Endothelial cell of umbilical vein (primary cell): ENCODE data around the gene OR5AU1. TPM values are rescaled to one million over a fixed set of nuclear protein-coding genes. Genes with fewer than 3 reads are reported as not detected.

Experiments used
- BruUV-seq: library from RNA; stranded (reverse); fragments of 400-500 nt; replicated peaks from 2 replicates; lab custom pipeline; 2021; lab: Mats Ljungman, UMichigan
- CTCF ChIA-PET: fragments of 300-600, 350-600 bp; sonication (Branson Sonifier 250); formaldehyde crosslinking; loops from one replicate; lab custom pipeline; 2021; ENCODE audit warnings: antibody characterized with exemption, inconsistent platforms; lab: Charles Lee
- POLR2A ChIA-PET: fragments of 300-600, 350-600 bp; sonication (Branson Sonifier 250); formaldehyde crosslinking; loops from one replicate; lab custom pipeline; 2021; ENCODE audit warnings: antibody characterized with exemption, inconsistent platforms; lab: Charles Lee
- DNase-seq: peaks from one replicate; pipeline ENCODE4 v3.0.0-alpha.2; 2011; ENCODE audit warnings: low read depth, low spot score
- FAIRE-seq: peaks from 2 replicates; lab custom pipeline; 2011; peaks lifted over from hg19 to GRCh38; lab: Jason Lieb, UNC
- H2AFZ ChIP-seq: 2 replicates; pipeline ENCODE4 v1.6.0; 2012; ENCODE audit warnings: low read depth, low read length, control low read depth, inconsistent platforms
- H3K27ac ChIP-seq: 2 replicates; pipeline ENCODE4 v1.5.1; 2011; ENCODE audit warnings: low read depth, mild to moderate bottlenecking, control low read depth, low read length, moderate library complexity; ENCODE audit not compliant: insufficient read depth
- H3K27me3 ChIP-seq, 2 experiments: 2 replicates each; pipeline versions ENCODE4 v1.6.0 to v1.6.1; 2011; ENCODE audit warnings: low read length in 2 of 2, mixed read lengths in 1 of 2; ENCODE audit not compliant: control insufficient read depth in 2 of 2, insufficient read depth in 2 of 2
- H3K36me3 ChIP-seq, 2 experiments: 2 replicates in 1 of 2; 3 replicates in 1 of 2; pipeline ENCODE4 v1.5.1; 2011; ENCODE audit warnings: low read length in 2 of 2, mild to moderate bottlenecking in 1 of 2, moderate library complexity in 1 of 2; ENCODE audit not compliant: control insufficient read depth in 2 of 2, insufficient read depth in 2 of 2; ENCODE audit errors: extremely low read depth in 1 of 2
- H3K4me1 ChIP-seq: 3 replicates; pipeline ENCODE4 v1.5.1; 2011; ENCODE audit warnings: mild to moderate bottlenecking, low read length; ENCODE audit not compliant: control insufficient read depth, insufficient read depth; ENCODE audit errors: extremely low read depth
- H3K4me2 ChIP-seq: 2 replicates; pipeline ENCODE4 v1.6.1; 2011; ENCODE audit warnings: low read length, control low read depth, mixed read lengths; ENCODE audit not compliant: insufficient read depth
- H3K4me3 ChIP-seq, 3 experiments: fragments of 200-600 bp in 1 of 3; sonication (generic), shearing (Covaris generic) in 1 of 3; replicated peaks in 1 of 3; 2 replicates each; pipeline ENCODE4 v1.5.1; 2011 to 2016; ENCODE audit warnings: control low read depth in 3 of 3, low read length in 3 of 3, mild to moderate bottlenecking in 2 of 3, inconsistent platforms in 1 of 3, low read depth in 1 of 3, moderate library complexity in 1 of 3; ENCODE audit not compliant: insufficient read depth in 1 of 3
- H3K79me2 ChIP-seq: 2 replicates; pipeline ENCODE4 v1.6.0; 2012; ENCODE audit warnings: low read length, inconsistent platforms; ENCODE audit not compliant: control insufficient read depth, insufficient read depth
- H3K9ac ChIP-seq: replicated peaks from 2 replicates; pipeline ENCODE3; 2011; ENCODE audit warnings: low read length, control low read depth; ENCODE audit not compliant: insufficient read depth; ENCODE audit errors: extremely low read depth
- H3K9me1 ChIP-seq: replicated peaks from 3 replicates; pipeline ENCODE4 v1.6.0; 2011; ENCODE audit warnings: mild to moderate bottlenecking, low read length; ENCODE audit not compliant: control insufficient read depth, insufficient read depth; ENCODE audit errors: extremely low read depth
- H3K9me3 ChIP-seq: replicated peaks from 2 replicates; pipeline ENCODE4 v1.5.1; 2012; ENCODE audit warnings: low read length, inconsistent platforms; ENCODE audit not compliant: control insufficient read depth, insufficient read depth
- H4K20me1 ChIP-seq: replicated peaks from 2 replicates; pipeline ENCODE3; 2011; ENCODE audit warnings: mild to moderate bottlenecking, low read length; ENCODE audit not compliant: control insufficient read depth, insufficient read depth; ENCODE audit errors: extremely low read depth
- CTCF ChIP-seq, 2 donors: IDR thresholded peaks; 1 replicate in 1 of 2; 2 replicates in 1 of 2; pipeline ENCODE4 v1.5.1; 2011; ENCODE audit warnings: low read length in 2 of 2, mild to moderate bottlenecking in 2 of 2, moderate library complexity in 2 of 2, control low read depth in 1 of 2, inconsistent platforms in 1 of 2, low read depth in 1 of 2; ENCODE audit not compliant: insufficient read depth in 1 of 2; ENCODE audit errors: extremely low read depth in 1 of 2
- EZH2 ChIP-seq: IDR thresholded peaks from 2 replicates; pipeline ENCODE4 v1.6.1; 2012; ENCODE audit warnings: borderline replicate concordance, low read depth, mild to moderate bottlenecking, moderate library complexity, low read length, inconsistent platforms; ENCODE audit not compliant: severe bottlenecking
- FOS ChIP-seq: IDR thresholded peaks from 2 replicates; pipeline ENCODE4 v1.6.1; 2011; ENCODE audit warnings: mild to moderate bottlenecking, low read length, moderate library complexity, borderline replicate concordance; ENCODE audit not compliant: insufficient read depth
- GATA2 ChIP-seq: IDR thresholded peaks from 2 replicates; pipeline ENCODE4 v1.7.0; 2011; ENCODE audit warnings: low read depth, mild to moderate bottlenecking, moderate library complexity, mixed read lengths, low read length; ENCODE audit not compliant: insufficient read length, insufficient read depth
- JUN ChIP-seq: IDR thresholded peaks from 2 replicates; pipeline ENCODE4 v1.6.1; 2011; ENCODE audit warnings: borderline replicate concordance, low read depth; ENCODE audit not compliant: insufficient read length, insufficient read depth
- MAX ChIP-seq: IDR thresholded peaks from 2 replicates; pipeline ENCODE4 v1.6.1; 2011; ENCODE audit not compliant: insufficient read depth, insufficient read length
- MYC ChIP-seq: IDR thresholded peaks from one replicate; pipeline ENCODE4 v1.6.1; 2011; ENCODE audit warnings: mild to moderate bottlenecking, low read depth, low read length
- POLR2A ChIP-seq: IDR thresholded peaks from 2 replicates; pipeline ENCODE4 v1.6.1; 2012; ENCODE audit warnings: low read depth, mild to moderate bottlenecking, control low read depth, low read length
- POLR2AphosphoS5 ChIP-seq: IDR thresholded peaks from 2 replicates; pipeline ENCODE4 v1.6.1; 2012; ENCODE audit warnings: low read depth, mild to moderate bottlenecking, control low read depth, low read length, moderate library complexity; ENCODE audit not compliant: insufficient read depth
- dilution Hi-C: fragments of 300-500 bp; cut with MboI; formaldehyde crosslinking; loops from one replicate; pipeline ENCODE4 v1.15.0; 2019; ENCODE audit warnings: low sequenced_read_pairs; ENCODE audit not compliant: extremely low pct_ligation_motif_present
- intact Hi-C: fragments of 100-400 bp; cut with micrococcal nuclease; formaldehyde crosslinking; loops from one replicate; pipeline ENCODE4 v1.10.0; 2022
- polyA plus RNA-seq, 4 experiments: library from polyadenylated mRNA; depleted of rRNA in 3 of 4; stranded (reverse) in 3 of 4; unstranded in 1 of 4; fragments of >200 nt; gene quantifications; 2 replicates each; pipeline versions ENCODE4 v1.2.1 to v1.2.3, GENCODE V29; 2011 to 2012; ENCODE audit warnings: missing spikeins in 1 of 4
- total RNA-seq: library from RNA; stranded (reverse); gene quantifications from 2 replicates; pipeline ENCODE4 v1.2.3, GENCODE V29; 2021

The OR5AU1 gene
- total and polyA plus RNA-seq, 2 donors (not counting 3 experiments of a cell fraction or from before 2014, with no cell fraction given) = not detected

- Histone ChIP-seq H3K79me2 (no peaks in the 10 kb centered on the region), H3K9ac (no peak overlapping the region), H3K9me3 (no peaks in the 10 kb centered on the region), H3K4me2 (no peak overlapping the region), H3K9me1 (no peaks in the 10 kb centered on the region), H2AFZ (no peak overlapping the region), H3K36me3 (peaks cover 17 to 22% of the 10 kb centered on the region in 2 experiments), H3K27me3 (no peaks in the 10 kb centered on the region), H3K27ac (no peak overlapping the region), H3K4me3 (no peak overlapping the region), H4K20me1 (no peaks in the 10 kb centered on the region), H3K4me1 (no peaks in the 10 kb centered on the region)
- intact Hi-C loops = no loop called here
- no peak for TF ChIP-seq CTCF (IDR thresholded peaks at IDR 0.05; ENCODE audit: extremely low read depth in 1 of 2, insufficient read depth in 1 of 2, low read depth in 1 of 2, low read length in 2 of 2)
- TF ChIP-seq POLR2A = peak; percentile 33
- no peak for TF ChIP-seq JUN
- FAIRE-seq = no peak
- no peak for DNase-seq
- dilution Hi-C loops = no loop called here
- POLR2A ChIA-PET = no interaction called here
- no TSS peak for BruUV-seq
- CTCF ChIA-PET = no interaction called here
These were observed 46.0 kb upstream of the OR5AU1 start for GRCh38 chr14:21201732-21202462.

- FAIRE-seq = no peak
- Histone ChIP-seq H3K4me3 (no peak overlapping the region), H3K9me3 (no peaks in the 10 kb centered on the region), H3K4me2 (no peak overlapping the region), H3K36me3 (peaks cover 11 to 13% of the 10 kb centered on the region in 2 experiments), H3K27me3 (no peaks in the 10 kb centered on the region), H3K9ac (no peak overlapping the region), H3K27ac (no peak overlapping the region), H3K4me1 (no peaks in the 10 kb centered on the region), H3K9me1 (no peaks in the 10 kb centered on the region), H2AFZ (no peak overlapping the region), H4K20me1 (no peaks in the 10 kb centered on the region), H3K79me2 (no peaks in the 10 kb centered on the region)
- intact Hi-C loops = no loop called here
- dilution Hi-C loops = no loop called here
- TF ChIP-seq EZH2 = no peak
- no peak for TF ChIP-seq MAX
- peak; percentile 5 for TF ChIP-seq POLR2A
- TF ChIP-seq FOS = no peak
- TF ChIP-seq JUN = no peak
- no peak for TF ChIP-seq MYC
- TF ChIP-seq GATA2 = no peak
- no peak for TF ChIP-seq CTCF (IDR thresholded peaks at IDR 0.05; ENCODE audit: extremely low read depth in 1 of 2, insufficient read depth in 1 of 2, low read depth in 1 of 2, low read length in 2 of 2)
- TF ChIP-seq POLR2AphosphoS5 = peak; percentile 21
- ChIA-PET CTCF (no interaction called here), POLR2A (no interaction called here)
- DNase-seq = no peak
- BruUV-seq = no TSS peak
These were observed 45.0 kb upstream of the OR5AU1 start for GRCh38 chr14:21200752-21201461.
